ENCODE measurements around the gene GALNTL6.

The GALNTL6 gene

DNA sequence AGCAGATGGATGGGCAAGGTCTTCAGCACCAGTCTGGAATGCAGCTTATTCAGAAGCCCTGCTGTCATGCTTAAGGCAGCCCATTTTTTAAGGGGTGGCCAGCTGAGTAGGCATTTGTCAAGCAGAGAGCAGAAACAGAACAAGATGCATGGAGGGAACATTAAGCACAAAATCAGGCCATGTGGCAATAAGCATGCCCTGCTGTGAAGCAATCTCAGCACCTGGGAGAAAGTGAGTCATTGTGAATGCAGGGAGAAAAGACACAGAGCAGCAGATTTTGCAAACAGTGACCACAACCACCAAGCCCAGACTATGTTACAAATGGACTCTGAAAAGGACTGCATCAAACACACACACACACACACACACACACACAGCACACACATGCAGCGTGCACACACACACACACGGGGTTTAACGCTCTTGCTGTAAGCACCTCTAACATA lies 1261.3 kb downstream of the GALNTL6 start:
- DNase-seq (ENCODE audit: low spot score), result peak; percentile 89

DNA sequence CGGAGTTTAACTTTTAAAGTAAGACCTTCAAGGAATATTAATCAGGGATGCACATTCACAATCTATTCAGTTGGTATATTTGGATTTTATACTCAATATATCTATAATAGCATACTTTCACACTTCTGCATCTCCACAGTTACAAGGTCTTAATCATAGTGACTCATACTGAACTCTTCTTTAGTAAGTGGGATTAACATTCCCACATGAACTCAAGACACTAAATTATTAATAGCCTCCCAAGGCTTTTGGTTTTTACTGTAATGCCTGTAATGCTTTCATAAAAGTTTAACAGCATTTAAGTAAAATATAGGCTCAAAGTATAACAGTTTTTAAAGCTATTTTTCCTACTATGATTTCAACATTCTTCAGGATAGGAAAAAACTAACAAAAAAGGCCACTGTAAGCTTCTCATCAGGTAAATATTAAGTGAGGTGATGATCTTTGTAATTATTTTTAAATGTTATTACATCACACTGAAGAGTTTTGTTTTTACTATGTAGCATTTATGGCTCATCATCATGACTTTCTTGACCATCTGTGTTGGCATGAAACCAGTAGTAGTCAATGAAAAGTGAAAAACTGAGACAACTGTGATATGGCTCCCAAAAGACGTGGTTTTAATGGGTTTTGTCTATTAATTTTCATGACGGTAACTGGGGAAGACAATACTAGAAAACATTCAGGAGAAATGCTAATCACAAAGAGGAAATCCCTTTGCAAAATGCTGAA lies 1263.9 kb downstream of the GALNTL6 start:
- peak; percentile 79 for DNase-seq (ENCODE audit: low spot score)

DNA sequence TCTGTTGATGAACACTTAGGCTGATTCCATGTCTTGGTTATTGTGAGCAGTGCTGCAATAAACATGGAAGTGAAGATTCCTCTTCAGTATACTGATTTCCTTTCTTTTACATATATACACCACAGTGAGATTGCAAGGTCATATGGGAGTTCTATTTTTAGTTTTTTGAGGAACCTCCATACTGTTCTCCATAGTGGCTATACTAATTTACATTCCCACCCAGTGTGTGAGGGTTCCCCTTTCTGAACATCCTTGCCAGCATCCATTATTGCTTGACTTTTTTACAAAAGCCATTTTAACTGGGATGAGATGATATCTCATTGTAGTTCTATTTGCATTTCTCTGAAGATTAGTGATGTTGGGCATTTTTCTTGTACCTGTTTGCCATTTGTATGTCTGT lies 1274.9 kb downstream of the GALNTL6 start:
- DNase-seq (ENCODE audit: low spot score), result no peak
